HCT116 (cell line): ENCODE results near the gene GRID2IP. TPM values are rescaled to one million over a fixed set of nuclear protein-coding genes. Genes with fewer than 3 reads are reported as not detected.

Experiments used
- ATAC-seq: fragments of 200-7000 bp; cut with Tn5 transposase; 2 replicates; pipeline ENCODE4 v1.9.1; 2020; ENCODE audit warnings: mild to moderate bottlenecking, moderate library complexity
- BruUV-seq: library from RNA; stranded (reverse); fragments of 400-500 nt; replicated peaks from 2 replicates; lab custom pipeline; 2021; lab: Mats Ljungman, UMichigan
- CTCF ChIA-PET: fragments of 300-600 bp; sonication (Branson Sonifier 250); formaldehyde crosslinking; loops from one replicate; lab custom pipeline; 2021; ENCODE audit warnings: antibody characterized with exemption; lab: Charles Lee
- POLR2A ChIA-PET: fragments of 300-600, 350-600 bp; sonication (Branson Sonifier 250); formaldehyde crosslinking; loops from one replicate; lab custom pipeline; 2021; ENCODE audit warnings: antibody characterized with exemption; lab: Charles Lee
- RAD21 ChIA-PET, 2 experiments: fragments of 300-600 bp; sonication (Branson Sonifier 250); formaldehyde crosslinking; loops; one replicate each; lab custom pipeline; 2023; ENCODE audit warnings: low total read pairs in 2 of 2; ENCODE audit not compliant: uncharacterized antibody in 2 of 2, unreplicated experiment in 2 of 2, low non-redundant PET in 1 of 2; lab: Charles Lee
- DNase-seq: peaks from one replicate; pipeline ENCODE4 v3.0.0-alpha.2; 2010; ENCODE audit warnings: low read depth, low spot score
- H2AFZ ChIP-seq: fragments of 200-600 bp; shearing (Covaris generic), sonication (generic); 2 replicates; pipeline ENCODE4 v1.6.1; 2017; ENCODE audit warnings: low read depth, mixed run types, mixed read lengths, antibody characterized with exemption, low read length; ENCODE audit not compliant: poor library complexity, severe bottlenecking
- H3K27ac ChIP-seq: 2 replicates; pipeline ENCODE4 v1.5.1; 2012; ENCODE audit warnings: low read depth, low read length
- H3K27me3 ChIP-seq: fragments of 200-600 bp; sonication (generic); 2 replicates; pipeline ENCODE4 v1.6.1; 2016; ENCODE audit warnings: mixed run types, low read length, mixed read lengths; ENCODE audit not compliant: insufficient read depth
- H3K36me3 ChIP-seq, 2 experiments: fragments of 200-500 bp in 1 of 2; fragments of 200-600 bp in 1 of 2; sonication (Bioruptor generic) in 1 of 2; sonication (generic) in 1 of 2; 2 replicates each; pipeline versions ENCODE4 v1.5.1 to v1.6.1; 2014 to 2016; ENCODE audit warnings: low read length in 2 of 2, inconsistent platforms in 1 of 2, mixed read lengths in 1 of 2, mixed run types in 1 of 2; ENCODE audit not compliant: insufficient read depth in 2 of 2, control insufficient read depth in 1 of 2
- H3K4me1 ChIP-seq, 2 experiments: fragments of 200-600 bp in 1 of 2; sonication (generic) in 1 of 2; 2 replicates each; pipeline versions ENCODE4 v1.5.1 to v1.6.1; 2012 to 2017; ENCODE audit warnings: low read length in 2 of 2, inconsistent platforms in 1 of 2, mild to moderate bottlenecking in 1 of 2, mixed read lengths in 1 of 2, mixed run types in 1 of 2, moderate library complexity in 1 of 2; ENCODE audit not compliant: insufficient read depth in 2 of 2, control insufficient read depth in 1 of 2
- H3K4me2 ChIP-seq: fragments of 200-600 bp; sonication (generic); 2 replicates; pipeline ENCODE4 v1.6.1; 2017; ENCODE audit warnings: mixed run types, low read length, mixed read lengths
- H3K4me3 ChIP-seq, 2 experiments: fragments of 200-600 bp in 1 of 2; sonication (generic) in 1 of 2; replicated peaks in 1 of 2; 2 replicates each; pipeline ENCODE4 v1.5.1; 2011 to 2016; ENCODE audit warnings: low read length in 2 of 2, control low read depth in 1 of 2, low read depth in 1 of 2, mild to moderate bottlenecking in 1 of 2, mixed read lengths in 1 of 2, mixed run types in 1 of 2
- H3K79me2 ChIP-seq: fragments of 200-600 bp; sonication (generic); 2 replicates; pipeline ENCODE4 v1.6.1; 2017; ENCODE audit warnings: mild to moderate bottlenecking, mixed run types, low read length, moderate library complexity, mixed read lengths; ENCODE audit not compliant: insufficient read depth
- H3K9ac ChIP-seq: fragments of 200-600 bp; sonication (generic); 2 replicates; pipeline ENCODE4 v1.6.1; 2016; ENCODE audit warnings: low read length, mixed read lengths
- H3K9me2 ChIP-seq: fragments of 200-600 bp; sonication (generic), shearing (Covaris generic); 2 replicates; pipeline ENCODE4 v1.6.1; 2017; ENCODE audit warnings: mixed run types, mild to moderate bottlenecking, moderate library complexity; ENCODE audit not compliant: insufficient read depth
- H3K9me3 ChIP-seq, 2 experiments: fragments of 200-500 bp in 1 of 2; fragments of 200-600 bp in 1 of 2; sonication (Bioruptor generic) in 1 of 2; sonication (generic) in 1 of 2; 2 replicates each; pipeline ENCODE4 v1.6.1; 2014 to 2017; ENCODE audit warnings: low read length in 2 of 2, mixed read lengths in 2 of 2, inconsistent platforms in 1 of 2, low read depth in 1 of 2, mild to moderate bottlenecking in 1 of 2, mixed run types in 1 of 2, moderate library complexity in 1 of 2; ENCODE audit not compliant: control insufficient read depth in 1 of 2, insufficient read depth in 1 of 2
- H4K20me1 ChIP-seq: fragments of 200-600 bp; sonication (generic), shearing (Covaris generic); 2 replicates; pipeline ENCODE4 v1.6.1; 2017; ENCODE audit warnings: mixed run types, mild to moderate bottlenecking, moderate library complexity; ENCODE audit not compliant: insufficient read depth
- CEBPB ChIP-seq: IDR thresholded peaks from 2 replicates; pipeline ENCODE4 v1.6.1; 2012; ENCODE audit warnings: low read depth
- EGR1 ChIP-seq: IDR thresholded peaks from 2 replicates; pipeline ENCODE4 v1.6.1; 2012; ENCODE audit warnings: low read depth
- ELF1 ChIP-seq: IDR thresholded peaks from 2 replicates; pipeline ENCODE4 v1.6.1; 2012; ENCODE audit warnings: low read depth, borderline replicate concordance
- EZH2 ChIP-seq: fragments of 200-600 bp; sonication (generic); IDR thresholded peaks from 2 replicates; pipeline ENCODE4 v1.6.1; 2017; ENCODE audit warnings: antibody characterized with exemption, mixed run types
- EZH2phosphoT487 ChIP-seq: fragments of 200-600 bp; IDR thresholded peaks from 2 replicates; pipeline ENCODE4 v1.6.1; 2018; ENCODE audit warnings: antibody characterized with exemption, borderline replicate concordance
- FOSL1 ChIP-seq: IDR thresholded peaks from 2 replicates; pipeline ENCODE4 v1.6.1; 2012; ENCODE audit warnings: low read depth
- JUND ChIP-seq: IDR thresholded peaks from 2 replicates; pipeline ENCODE4 v1.6.1; 2012
- POLR2A ChIP-seq: IDR thresholded peaks from 2 replicates; pipeline ENCODE4 v1.7.0; 2011; ENCODE audit warnings: borderline replicate concordance; ENCODE audit not compliant: insufficient read depth, insufficient read length; ENCODE audit errors: extremely low read depth
- POLR2AphosphoS5 ChIP-seq: IDR thresholded peaks from 2 replicates; pipeline ENCODE4 v1.6.1; 2011; ENCODE audit warnings: mild to moderate bottlenecking, low read depth, low read length, moderate library complexity
- RAD21 ChIP-seq: IDR thresholded peaks from 2 replicates; pipeline ENCODE4 v1.6.1; 2012; ENCODE audit warnings: low read depth, mild to moderate bottlenecking
- SIN3A ChIP-seq: IDR thresholded peaks from 2 replicates; pipeline ENCODE4 v1.6.1; 2012; ENCODE audit warnings: low read depth
- SRF ChIP-seq: IDR thresholded peaks from 2 replicates; pipeline ENCODE4 v1.6.1; 2012; ENCODE audit warnings: low read depth
- YY1 ChIP-seq: IDR thresholded peaks from 2 replicates; pipeline ENCODE4 v1.6.1; 2011; ENCODE audit warnings: low read length, low read depth, moderate library complexity, mild to moderate bottlenecking; ENCODE audit not compliant: insufficient replicate concordance; ENCODE audit errors: extremely low read depth
- ZFX ChIP-seq: fragments of 450-650 bp; IDR thresholded peaks from 2 replicates; pipeline ENCODE4 v1.6.1; 2017
- intact Hi-C: fragments of 100-400 bp; cut with micrococcal nuclease; formaldehyde crosslinking; loops from 2 replicates; pipeline ENCODE4 v1.10.0; 2022
- total RNA-seq: library from RNA; stranded (reverse); gene quantifications from one replicate; pipeline ENCODE4 v1.2.1, GENCODE V29; 2021; ENCODE audit not compliant: unreplicated experiment
- TF ChIP-seq, protein P1 (sequence below): IDR thresholded peaks from 2 replicates; pipeline ENCODE4 v1.6.1; 2012; ENCODE audit warnings: low read depth
- TF ChIP-seq, protein P2 (sequence below): IDR thresholded peaks from 2 replicates; pipeline ENCODE4 v1.6.1; 2012
- TF ChIP-seq, protein P3 (sequence below): IDR thresholded peaks from 2 replicates; pipeline ENCODE4 v1.6.1; 2012
- TF ChIP-seq, protein P4 (sequence below), 3 experiments: fragments of 200-600 bp in 1 of 3; sonication (generic) in 1 of 3; IDR thresholded peaks in 2 of 3; conservative IDR thresholded peaks in 1 of 3; 2 replicates each; pipeline ENCODE4 v1.5.1; 2012 to 2017; ENCODE audit warnings: low read depth in 2 of 3, low read length in 2 of 3, antibody characterized with exemption in 1 of 3, borderline replicate concordance in 1 of 3, control low read depth in 1 of 3, mild to moderate bottlenecking in 1 of 3, mixed read lengths in 1 of 3, mixed run types in 1 of 3, moderate library complexity in 1 of 3; ENCODE audit not compliant: insufficient read depth in 1 of 3

Gene GRID2IP
- total RNA-seq, 1 experiment from 2014 or later, result 3.2 TPM

DNA sequence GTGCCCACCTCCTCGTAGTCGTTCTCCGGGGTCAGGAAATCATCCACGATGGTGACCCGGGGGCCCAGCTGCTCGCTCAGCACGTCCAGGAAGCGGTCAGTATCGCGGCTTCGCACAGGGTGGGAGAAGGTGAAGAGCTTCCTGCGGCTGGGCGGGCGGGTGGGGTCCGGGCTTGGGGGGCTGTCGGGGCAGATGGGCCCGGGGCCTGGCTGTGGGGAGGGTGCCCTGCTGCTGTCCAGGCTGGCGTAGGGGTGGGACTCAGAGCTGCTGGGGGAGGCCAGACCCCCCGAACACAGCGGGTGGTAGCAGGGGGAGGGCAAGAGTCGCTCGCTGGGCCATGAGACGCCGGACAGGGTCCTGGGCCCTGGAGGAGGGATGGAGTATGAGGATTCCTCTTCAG, 42.3 kb downstream of the GRID2IP start:
- POLR2A ChIA-PET, result no interaction called here
- Histone ChIP-seq H3K9ac (no peak overlapping the region), H3K36me3 (no peaks in the 10 kb centered on the region; a peak in 1 of 4 replicates), H3K4me2 (no peak overlapping the region), H3K9me2 (no peaks in the 10 kb centered on the region), H3K27me3 (no peaks in the 10 kb centered on the region), H3K4me1 (peaks cover 6 to 10% of the 10 kb centered on the region in 2 experiments; a peak in 3 of 4 replicates), H3K27ac (no peak overlapping the region), H3K4me3 (no peak overlapping the region), H3K9me3 (no peaks in the 10 kb centered on the region), H4K20me1 (no peaks in the 10 kb centered on the region), H3K79me2 (no peaks in the 10 kb centered on the region), H2AFZ (no peak overlapping the region)
- TF ChIP-seq CEBPB, result no peak
- TF ChIP-seq EZH2phosphoT487, result no peak
- no peak for TF ChIP-seq EGR1
- TF ChIP-seq ELF1, result no peak
- no peak for TF ChIP-seq JUND
- TF ChIP-seq, protein P1, sequence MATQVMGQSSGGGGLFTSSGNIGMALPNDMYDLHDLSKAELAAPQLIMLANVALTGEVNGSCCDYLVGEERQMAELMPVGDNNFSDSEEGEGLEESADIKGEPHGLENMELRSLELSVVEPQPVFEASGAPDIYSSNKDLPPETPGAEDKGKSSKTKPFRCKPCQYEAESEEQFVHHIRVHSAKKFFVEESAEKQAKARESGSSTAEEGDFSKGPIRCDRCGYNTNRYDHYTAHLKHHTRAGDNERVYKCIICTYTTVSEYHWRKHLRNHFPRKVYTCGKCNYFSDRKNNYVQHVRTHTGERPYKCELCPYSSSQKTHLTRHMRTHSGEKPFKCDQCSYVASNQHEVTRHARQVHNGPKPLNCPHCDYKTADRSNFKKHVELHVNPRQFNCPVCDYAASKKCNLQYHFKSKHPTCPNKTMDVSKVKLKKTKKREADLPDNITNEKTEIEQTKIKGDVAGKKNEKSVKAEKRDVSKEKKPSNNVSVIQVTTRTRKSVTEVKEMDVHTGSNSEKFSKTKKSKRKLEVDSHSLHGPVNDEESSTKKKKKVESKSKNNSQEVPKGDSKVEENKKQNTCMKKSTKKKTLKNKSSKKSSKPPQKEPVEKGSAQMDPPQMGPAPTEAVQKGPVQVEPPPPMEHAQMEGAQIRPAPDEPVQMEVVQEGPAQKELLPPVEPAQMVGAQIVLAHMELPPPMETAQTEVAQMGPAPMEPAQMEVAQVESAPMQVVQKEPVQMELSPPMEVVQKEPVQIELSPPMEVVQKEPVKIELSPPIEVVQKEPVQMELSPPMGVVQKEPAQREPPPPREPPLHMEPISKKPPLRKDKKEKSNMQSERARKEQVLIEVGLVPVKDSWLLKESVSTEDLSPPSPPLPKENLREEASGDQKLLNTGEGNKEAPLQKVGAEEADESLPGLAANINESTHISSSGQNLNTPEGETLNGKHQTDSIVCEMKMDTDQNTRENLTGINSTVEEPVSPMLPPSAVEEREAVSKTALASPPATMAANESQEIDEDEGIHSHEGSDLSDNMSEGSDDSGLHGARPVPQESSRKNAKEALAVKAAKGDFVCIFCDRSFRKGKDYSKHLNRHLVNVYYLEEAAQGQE, result no peak
- TF ChIP-seq YY1, result no peak
- no peak for TF ChIP-seq SIN3A
- no peak for TF ChIP-seq EZH2
- TF ChIP-seq FOSL1, result no peak
- TF ChIP-seq, protein P2, sequence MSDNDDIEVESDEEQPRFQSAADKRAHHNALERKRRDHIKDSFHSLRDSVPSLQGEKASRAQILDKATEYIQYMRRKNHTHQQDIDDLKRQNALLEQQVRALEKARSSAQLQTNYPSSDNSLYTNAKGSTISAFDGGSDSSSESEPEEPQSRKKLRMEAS, result no peak
- TF ChIP-seq POLR2AphosphoS5, result no peak
- TF ChIP-seq, protein P3, sequence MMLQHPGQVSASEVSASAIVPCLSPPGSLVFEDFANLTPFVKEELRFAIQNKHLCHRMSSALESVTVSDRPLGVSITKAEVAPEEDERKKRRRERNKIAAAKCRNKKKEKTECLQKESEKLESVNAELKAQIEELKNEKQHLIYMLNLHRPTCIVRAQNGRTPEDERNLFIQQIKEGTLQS, result no peak
- TF ChIP-seq RAD21, result no peak
- TF ChIP-seq, protein P4, sequence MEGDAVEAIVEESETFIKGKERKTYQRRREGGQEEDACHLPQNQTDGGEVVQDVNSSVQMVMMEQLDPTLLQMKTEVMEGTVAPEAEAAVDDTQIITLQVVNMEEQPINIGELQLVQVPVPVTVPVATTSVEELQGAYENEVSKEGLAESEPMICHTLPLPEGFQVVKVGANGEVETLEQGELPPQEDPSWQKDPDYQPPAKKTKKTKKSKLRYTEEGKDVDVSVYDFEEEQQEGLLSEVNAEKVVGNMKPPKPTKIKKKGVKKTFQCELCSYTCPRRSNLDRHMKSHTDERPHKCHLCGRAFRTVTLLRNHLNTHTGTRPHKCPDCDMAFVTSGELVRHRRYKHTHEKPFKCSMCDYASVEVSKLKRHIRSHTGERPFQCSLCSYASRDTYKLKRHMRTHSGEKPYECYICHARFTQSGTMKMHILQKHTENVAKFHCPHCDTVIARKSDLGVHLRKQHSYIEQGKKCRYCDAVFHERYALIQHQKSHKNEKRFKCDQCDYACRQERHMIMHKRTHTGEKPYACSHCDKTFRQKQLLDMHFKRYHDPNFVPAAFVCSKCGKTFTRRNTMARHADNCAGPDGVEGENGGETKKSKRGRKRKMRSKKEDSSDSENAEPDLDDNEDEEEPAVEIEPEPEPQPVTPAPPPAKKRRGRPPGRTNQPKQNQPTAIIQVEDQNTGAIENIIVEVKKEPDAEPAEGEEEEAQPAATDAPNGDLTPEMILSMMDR (IDR thresholded peaks at IDR 0.05 in 2 of 3, conservative IDR thresholded peaks at IDR 0.05 in 1 of 3; ENCODE audit: borderline replicate concordance in 1 of 3, insufficient read depth in 1 of 3, low read depth in 2 of 3, low read length in 2 of 3), result no peak
- no peak for TF ChIP-seq POLR2A
- TF ChIP-seq SRF, result no peak
- no peak for TF ChIP-seq ZFX
- DNase-seq, result no peak
- no TSS peak for BruUV-seq
- RAD21 ChIA-PET, result no interaction called here
- ATAC-seq, result no peak
- intact Hi-C loops, result no loop called here
- CTCF ChIA-PET, result no interaction called here
